Dedifferentiated amniotic fluid mesenchymal stem cell (primary cell): ENCODE data around the gene MTF2.
"Not testable (repeated sequence)": the region's sequence is repeated elsewhere in the genome, so short reads cannot be mapped to it uniquely, and the experiment has no call there.

Experiments used
- DNase-seq: peaks from one replicate; pipeline ENCODE4 v3.0.0-alpha.2; 2016; ENCODE audit errors: extremely low spot score

MTF2 gene

GRCh38 chr1:93142161-93142560 is 63.1 kb downstream of the MTF2 start:
- no peak for DNase-seq

GRCh38 chr1:93143136-93143535 is 64.1 kb downstream of the MTF2 start:
- DNase-seq = no peak

DNA sequence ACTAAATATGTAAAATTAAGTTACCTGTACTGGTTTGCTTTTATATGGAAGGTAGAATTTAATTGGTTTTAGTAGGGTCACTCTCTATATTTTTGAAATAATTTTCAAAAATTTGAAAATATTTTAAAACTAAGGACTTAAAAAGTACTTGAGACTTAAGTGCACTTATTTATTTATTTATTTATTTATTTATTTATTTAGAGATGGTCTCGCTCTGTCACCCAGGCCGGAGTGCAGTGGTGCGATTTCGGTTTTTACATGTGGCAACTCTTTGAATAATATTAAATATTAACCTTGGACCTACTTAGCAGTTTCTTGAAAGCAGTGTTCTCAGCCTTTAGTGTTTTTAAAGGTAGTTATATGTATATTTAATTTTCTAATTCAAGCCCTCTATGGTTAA is 64.7 kb downstream of the MTF2 start:
- DNase-seq = no peak

- DNase-seq = no peak
Measured at GRCh38 chr1:93148001-93148400, 68.9 kb downstream of the MTF2 start.

GRCh38 chr1:93150729-93151128 is 71.6 kb downstream of the MTF2 start:
- no peak for DNase-seq

DNA sequence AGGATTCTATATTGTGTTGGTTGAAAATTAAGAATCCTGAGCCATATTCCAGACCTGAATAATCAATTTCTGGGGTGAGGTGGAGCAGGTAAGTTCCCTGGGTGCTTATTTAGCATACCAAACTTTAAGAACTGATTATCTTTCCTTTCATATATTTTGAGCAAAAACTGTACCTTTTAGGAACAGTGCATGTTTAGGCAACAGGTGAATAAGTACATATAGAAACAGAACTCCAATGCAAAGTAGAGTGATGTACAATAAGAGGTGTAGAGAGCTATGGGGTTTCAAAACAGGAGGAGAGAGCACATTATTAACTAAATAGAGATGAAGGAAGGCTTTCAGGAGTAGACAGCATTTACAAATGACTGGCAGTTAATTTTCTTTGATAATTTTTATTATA is 72.4 kb downstream of the MTF2 start:
- no peak for DNase-seq

DNA sequence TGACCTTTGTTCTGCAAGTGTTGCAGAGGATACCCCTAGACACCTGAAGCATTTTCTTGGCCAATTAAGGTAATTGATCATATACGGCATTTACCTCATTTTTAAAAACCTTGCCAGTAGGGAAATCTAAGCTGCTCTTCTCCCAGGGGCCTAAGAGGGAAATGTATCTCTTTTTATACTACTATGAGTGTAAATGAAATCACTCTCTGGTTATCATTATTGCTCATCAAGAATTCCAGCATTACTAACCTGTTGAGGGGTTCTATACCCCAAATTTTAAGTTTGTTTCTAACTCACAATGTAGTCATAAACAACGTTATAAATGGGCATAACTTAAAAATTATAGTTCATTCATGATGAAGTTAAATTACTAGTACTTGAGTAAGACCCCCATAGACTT is 73.8 kb downstream of the MTF2 start:
- DNase-seq = no peak

GRCh38 chr1:93154898-93155297 is 75.8 kb downstream of the MTF2 start:
- no peak for DNase-seq

- DNase-seq = no peak
Measured at GRCh38 chr1:93155335-93155734, 76.3 kb downstream of the MTF2 start.

- DNase-seq = no peak
Measured at GRCh38 chr1:93159337-93159736, 80.3 kb downstream of the MTF2 start.

DNA sequence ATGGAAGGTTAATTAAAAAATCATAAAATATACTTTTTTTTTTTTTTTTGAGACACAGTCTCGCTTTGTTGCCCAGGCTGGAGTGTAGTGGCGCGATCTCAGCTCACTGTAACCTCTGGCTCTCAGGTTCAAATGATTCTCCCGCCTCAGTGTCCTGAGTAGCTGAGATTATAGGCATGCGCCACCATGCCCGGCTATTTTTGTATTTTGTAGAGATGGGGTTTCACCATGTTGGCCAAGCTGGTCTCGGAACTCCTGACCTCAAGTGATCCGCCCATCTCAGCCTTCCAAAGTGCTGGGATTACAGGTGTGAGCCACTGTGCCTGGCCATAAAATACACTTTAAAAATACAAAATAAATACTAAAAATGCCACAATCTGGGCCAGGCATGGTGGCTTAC is 84.2 kb downstream of the MTF2 start:
- DNase-seq = not testable (repeated sequence)

GRCh38 chr1:93164816-93165215 is 85.7 kb downstream of the MTF2 start:
- no peak for DNase-seq

GRCh38 chr1:93165895-93166294 is 86.8 kb downstream of the MTF2 start:
- not testable (repeated sequence) for DNase-seq

DNA sequence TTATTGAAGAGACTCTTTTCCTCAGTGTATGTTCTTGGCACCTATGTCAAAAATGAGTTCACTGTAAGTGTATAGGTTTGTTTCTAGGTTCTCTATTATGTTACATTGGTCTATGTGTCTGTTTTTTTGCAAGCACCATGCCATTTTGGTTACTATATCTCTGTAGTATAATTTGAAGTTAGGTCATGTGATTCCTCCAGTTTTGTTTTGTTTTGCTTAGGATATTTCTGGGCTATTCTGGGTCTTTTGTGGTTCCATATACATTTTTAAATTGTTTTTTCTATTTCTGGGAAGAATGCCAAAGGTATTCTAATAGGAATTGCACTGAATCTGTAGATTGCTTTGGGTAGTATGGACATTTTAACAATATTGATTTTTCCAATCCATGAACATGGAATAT is 87.9 kb downstream of the MTF2 start:
- no peak for DNase-seq

GRCh38 chr1:93170141-93170678 is 91.1 kb downstream of the MTF2 start:
- not testable (repeated sequence) for DNase-seq

DNA sequence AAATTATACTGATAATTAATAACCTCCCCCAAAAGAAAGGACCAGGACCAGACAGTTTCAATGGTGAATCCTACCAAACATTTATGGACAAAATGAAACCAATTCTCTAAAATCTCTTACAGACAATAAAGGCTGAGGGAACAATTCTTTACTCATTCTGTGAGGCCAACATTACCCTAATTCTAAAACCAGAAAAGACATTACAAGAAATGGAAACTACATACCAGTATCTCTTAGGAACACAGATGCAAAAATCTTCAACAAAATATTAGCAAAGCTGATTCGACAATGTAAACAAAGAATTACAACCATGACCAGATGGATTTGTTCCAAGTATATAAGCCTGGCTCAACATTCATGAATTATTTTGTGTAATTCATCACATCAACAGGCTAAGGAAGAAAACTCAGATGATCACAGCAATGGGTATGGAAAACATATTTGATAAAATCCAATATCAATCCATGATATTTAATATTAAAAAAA is 92.5 kb downstream of the MTF2 start:
- DNase-seq = peak; percentile 33

DNA sequence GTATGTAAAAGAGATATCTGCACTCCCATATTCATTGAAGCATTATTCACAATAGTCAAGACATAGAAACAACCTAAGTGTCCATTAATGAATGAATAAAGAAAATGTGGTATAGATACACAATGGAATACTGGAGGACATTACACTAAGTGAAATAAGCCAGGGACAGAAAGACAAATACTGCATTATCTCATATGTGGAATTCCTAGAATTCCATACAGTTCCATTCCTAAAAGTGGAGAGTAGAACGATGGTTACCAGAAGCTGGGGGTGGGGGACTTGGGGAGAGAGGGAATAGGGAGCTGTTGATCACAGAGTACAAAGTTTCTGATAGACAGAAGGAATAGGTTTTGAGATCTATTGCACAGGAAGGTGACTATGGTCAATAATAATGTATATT is 93.7 kb downstream of the MTF2 start:
- DNase-seq = no peak

DNA sequence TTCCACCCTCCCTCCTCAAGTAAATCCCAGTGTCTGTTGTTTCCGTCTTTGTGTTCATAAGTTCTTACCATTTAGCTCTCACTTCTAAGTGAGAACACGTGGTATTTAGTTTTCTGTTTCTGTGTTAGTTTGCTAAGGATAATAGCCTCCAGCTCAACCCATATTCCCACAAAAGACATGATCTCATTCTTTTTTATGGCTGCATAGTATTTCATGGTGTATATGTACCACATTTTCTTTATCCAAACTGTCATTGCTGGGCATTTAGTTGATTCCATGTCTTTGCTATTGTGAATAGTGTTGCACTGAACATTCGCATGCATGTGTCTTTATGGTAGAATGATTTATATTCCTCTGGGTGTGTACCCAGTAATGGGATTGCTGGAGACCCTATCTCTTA is 95.6 kb downstream of the MTF2 start:
- DNase-seq = not testable (repeated sequence)

GRCh38 chr1:93177991-93178390 is 98.9 kb downstream of the MTF2 start:
- no peak for DNase-seq

DNA sequence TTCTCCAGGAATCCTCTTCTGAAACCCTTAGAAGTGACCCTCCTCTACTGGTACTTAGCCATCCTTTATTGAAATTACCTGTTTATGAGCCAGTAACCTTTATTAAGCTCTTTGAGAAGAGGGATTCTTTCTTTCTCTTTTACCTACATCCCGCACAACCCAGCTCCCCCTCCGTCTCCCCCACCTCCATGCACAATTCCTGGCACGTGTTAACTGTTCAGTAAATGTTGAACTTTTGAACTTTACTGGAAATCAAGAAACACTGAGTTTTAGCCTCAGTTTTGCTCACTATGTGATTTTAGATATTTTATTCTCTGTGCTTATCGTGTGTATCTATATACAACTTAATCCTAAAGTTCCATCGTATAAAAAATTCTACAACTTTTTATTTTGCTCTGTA is 99.3 kb downstream of the MTF2 start:
- DNase-seq = no peak

DNA sequence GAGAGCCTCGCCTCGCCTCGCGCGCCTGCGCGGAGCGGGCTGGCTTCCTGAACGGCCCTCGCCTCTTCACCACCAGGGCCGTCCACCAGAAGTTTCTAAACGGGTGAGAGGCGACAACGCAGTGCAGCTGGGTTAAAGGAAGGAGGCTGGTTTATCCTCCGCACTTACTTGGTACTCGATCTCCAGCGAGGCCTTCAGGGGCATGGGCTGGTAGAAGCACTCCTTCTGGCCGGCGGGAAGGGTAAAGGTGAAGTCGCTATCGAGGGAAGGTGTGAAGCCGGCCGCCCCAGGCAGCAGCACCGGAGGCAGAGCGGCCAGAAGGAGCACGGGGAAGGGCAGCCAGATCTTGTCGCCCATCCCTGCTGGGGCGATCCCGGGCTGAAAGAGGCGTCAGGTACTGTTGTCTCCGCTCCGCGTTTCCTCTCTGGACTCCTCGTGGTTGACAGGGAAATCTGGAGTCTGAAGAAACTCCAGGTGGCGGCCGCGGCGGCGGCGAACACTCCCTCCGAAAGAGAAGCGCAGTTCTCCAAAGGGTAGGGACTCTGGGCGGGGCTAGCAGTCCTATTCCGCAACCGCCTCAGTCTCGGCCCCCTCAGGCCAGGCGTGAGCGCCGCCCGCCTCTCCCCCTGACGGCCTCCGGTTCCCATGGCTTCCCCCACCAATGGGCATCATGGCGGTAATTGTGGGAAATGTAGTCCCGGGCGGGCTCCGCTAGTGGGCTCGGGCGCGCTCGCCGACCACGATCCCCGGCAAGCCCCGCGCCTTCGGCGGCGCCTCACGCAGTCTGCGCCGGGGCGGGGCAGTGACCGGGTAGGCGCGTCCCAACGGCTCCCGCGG is 101.0 kb downstream of the MTF2 start, which contains the start of gene TMED5:
Gene TMED5, minus strand, starts transcription at position 528 of the 837 bp plus-strand sequence. Its CDS starts 171 bp downstream, at position 357.
- DNase-seq = peak; percentile 98

- no peak for DNase-seq
Measured at GRCh38 chr1:93180723-93181613, 101.9 kb downstream of the MTF2 start, which contains the start of gene CCDC18. CCDC18 (plus strand) TSS chr1:93180724; CDS start chr1:93183362, 2,638 bp downstream.
